Smooth muscle cell (in vitro differentiated cells): Measurements from ENCODE around the gene BPIFB6. TPM values are rescaled to one million over a fixed set of nuclear protein-coding genes. Genes with fewer than 3 reads are reported as not detected.

Experiments
- DNase-seq: peaks from one replicate; lab custom pipeline; 2025; ENCODE audit not compliant: unreplicated experiment; lab: John Stamatoyannopoulos, UW
- H2AFZ ChIP-seq: fragments of 200-600 bp; sonication (generic); 2 replicates; pipeline ENCODE4 v1.6.0; 2016; ENCODE audit warnings: antibody characterized with exemption, low read depth, mild to moderate bottlenecking
- H3F3A ChIP-seq: fragments of 200-600 bp; sonication (generic); 2 replicates; pipeline ENCODE4 v1.6.0; 2017; ENCODE audit warnings: antibody characterized with exemption, low read depth
- H3K27ac ChIP-seq: fragments of 200-600 bp; sonication (generic); 2 replicates; pipeline ENCODE4 v1.5.1; 2016; ENCODE audit warnings: low read depth, mild to moderate bottlenecking
- H3K27me3 ChIP-seq: fragments of 200-600 bp; sonication (generic); 2 replicates; pipeline ENCODE4 v1.6.1; 2016; ENCODE audit warnings: low read depth, mild to moderate bottlenecking
- H3K36me3 ChIP-seq: fragments of 200-600 bp; sonication (generic); 2 replicates; pipeline ENCODE4 v1.5.1; 2016; ENCODE audit warnings: low read depth
- H3K4me1 ChIP-seq: fragments of 200-600 bp; sonication (generic); 2 replicates; pipeline ENCODE4 v1.5.1; 2016; ENCODE audit warnings: low read depth
- H3K4me2 ChIP-seq: fragments of 200-600 bp; sonication (generic); 2 replicates; pipeline ENCODE4 v1.6.0; 2016; ENCODE audit warnings: mild to moderate bottlenecking
- H3K4me3 ChIP-seq: fragments of 200-600 bp; sonication (generic); 2 replicates; pipeline ENCODE4 v1.5.1; 2016; ENCODE audit warnings: mild to moderate bottlenecking
- H3K79me2 ChIP-seq: fragments of 200-600 bp; sonication (generic); 2 replicates; pipeline ENCODE4 v1.6.0; 2016; ENCODE audit warnings: low read depth, mild to moderate bottlenecking
- H3K9ac ChIP-seq: fragments of 200-600 bp; sonication (generic); 2 replicates; pipeline ENCODE4 v1.6.0; 2016; ENCODE audit warnings: low read depth
- H3K9me3 ChIP-seq: fragments of 200-600 bp; sonication (generic); replicated peaks from 2 replicates; pipeline ENCODE4 v1.5.1; 2016; ENCODE audit warnings: low read depth
- H4K20me1 ChIP-seq: fragments of 200-600 bp; sonication (generic); 2 replicates; pipeline ENCODE4 v1.6.0; 2016; ENCODE audit warnings: low read depth
- WGBS: methylation state at CpG from one replicate; pipeline ENCODE4 v1.1.7; 2016; ENCODE audit warnings: low lambda C conversion rate; 5-methylcytosine and 5-hydroxymethylcytosine counted together
- polyA plus RNA-seq: library from polyadenylated mRNA; unstranded; fragments of >200 nt; fragmentation: Nextera tagmentation; extraction: Ambion mirVana; gene quantifications from 2 replicates; pipeline ENCODE4 v1.2.1, GENCODE V29; 2016
- total RNA-seq: library from RNA; depleted of rRNA; stranded (reverse); fragments of >200 nt; gene quantifications from 2 replicates; pipeline ENCODE4 v1.2.3, GENCODE V29; 2014
- TF ChIP-seq, protein P1 (sequence below): fragments of 200-600 bp; sonication (generic); IDR thresholded peaks from 2 replicates; pipeline ENCODE4 v1.5.1; 2017; ENCODE audit warnings: borderline replicate concordance, mild to moderate bottlenecking, antibody characterized with exemption; ENCODE audit not compliant: insufficient read depth, poor library complexity, severe bottlenecking

Gene BPIFB6
- total and polyA plus RNA-seq, 2 experiments from 2014 or later, result not detected

DNA sequence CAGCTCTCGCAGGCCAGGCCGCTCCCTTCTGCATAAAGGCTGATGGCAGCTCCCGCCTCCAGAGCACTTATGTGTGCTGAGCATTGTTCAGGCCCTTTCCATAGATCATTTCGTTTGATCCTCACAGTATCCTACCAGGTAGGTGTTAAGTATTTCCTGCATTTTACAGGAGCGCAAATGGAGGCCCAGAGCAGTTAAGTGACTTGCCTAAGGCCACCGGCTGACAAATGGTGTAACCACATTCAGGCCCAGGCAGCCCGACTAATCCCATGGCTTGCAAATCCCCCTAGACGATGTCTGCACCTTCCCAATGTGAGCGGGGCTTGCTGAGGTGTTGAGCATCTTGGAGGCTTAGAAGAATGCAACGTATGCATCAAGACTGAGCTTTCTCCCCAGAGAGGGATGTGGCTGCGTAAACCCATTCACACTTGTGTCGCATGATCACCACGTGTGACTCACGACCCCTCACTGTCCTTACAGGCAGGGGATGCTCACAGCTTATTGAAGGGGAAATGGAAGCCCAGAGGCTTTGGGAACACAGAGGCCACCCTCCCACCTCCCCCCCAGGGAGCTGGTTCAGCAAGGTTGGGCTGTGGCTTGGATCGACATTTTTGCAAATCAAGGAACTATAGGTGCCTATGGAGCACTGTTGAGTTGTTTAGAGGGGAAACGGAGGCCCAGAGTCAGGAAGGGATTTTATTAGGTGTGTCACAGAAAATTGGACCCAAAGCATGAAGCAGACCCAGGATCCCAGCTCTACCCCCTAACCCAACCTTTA, 16.9 kb upstream of the BPIFB6 start:
- Histone ChIP-seq H3K27ac (no peak overlapping the region), H3F3A (no peaks in the 10 kb centered on the region), H3K9ac (no peak overlapping the region), H3K36me3 (no peaks in the 10 kb centered on the region), H3K4me3 (no peak overlapping the region), H3K79me2 (no peaks in the 10 kb centered on the region), H3K27me3 (peaks cover 34% of the 10 kb centered on the region), H4K20me1 (no peaks in the 10 kb centered on the region), H2AFZ (no peak overlapping the region), H3K9me3 (no peaks in the 10 kb centered on the region), H3K4me1 (no peaks in the 10 kb centered on the region), H3K4me2 (no peak overlapping the region)
- TF ChIP-seq, protein P1, sequence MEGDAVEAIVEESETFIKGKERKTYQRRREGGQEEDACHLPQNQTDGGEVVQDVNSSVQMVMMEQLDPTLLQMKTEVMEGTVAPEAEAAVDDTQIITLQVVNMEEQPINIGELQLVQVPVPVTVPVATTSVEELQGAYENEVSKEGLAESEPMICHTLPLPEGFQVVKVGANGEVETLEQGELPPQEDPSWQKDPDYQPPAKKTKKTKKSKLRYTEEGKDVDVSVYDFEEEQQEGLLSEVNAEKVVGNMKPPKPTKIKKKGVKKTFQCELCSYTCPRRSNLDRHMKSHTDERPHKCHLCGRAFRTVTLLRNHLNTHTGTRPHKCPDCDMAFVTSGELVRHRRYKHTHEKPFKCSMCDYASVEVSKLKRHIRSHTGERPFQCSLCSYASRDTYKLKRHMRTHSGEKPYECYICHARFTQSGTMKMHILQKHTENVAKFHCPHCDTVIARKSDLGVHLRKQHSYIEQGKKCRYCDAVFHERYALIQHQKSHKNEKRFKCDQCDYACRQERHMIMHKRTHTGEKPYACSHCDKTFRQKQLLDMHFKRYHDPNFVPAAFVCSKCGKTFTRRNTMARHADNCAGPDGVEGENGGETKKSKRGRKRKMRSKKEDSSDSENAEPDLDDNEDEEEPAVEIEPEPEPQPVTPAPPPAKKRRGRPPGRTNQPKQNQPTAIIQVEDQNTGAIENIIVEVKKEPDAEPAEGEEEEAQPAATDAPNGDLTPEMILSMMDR, result no peak
- WGBS, result 37% methylated on average over 16 of the region's 16 CpGs
- DNase-seq, result no peak

DNA sequence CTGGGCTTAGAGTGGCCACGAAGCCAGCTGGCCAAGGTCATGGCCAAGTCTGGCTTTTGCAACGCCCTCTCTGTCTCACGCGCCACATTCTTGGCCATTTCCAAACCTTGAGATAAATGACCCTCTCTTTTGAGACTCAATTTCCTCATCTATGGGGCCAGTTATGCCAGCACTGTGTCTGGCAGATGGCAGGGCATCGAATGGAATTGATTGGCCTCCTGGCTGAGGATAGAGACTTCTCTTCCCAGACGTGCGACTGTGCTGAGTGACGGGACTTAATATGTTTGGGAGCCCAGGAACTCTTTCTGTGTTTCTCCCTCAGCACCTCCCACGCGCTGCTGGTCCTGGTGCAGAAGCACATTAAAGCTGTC, 16.3 kb upstream of the BPIFB6 start:
- no peaks in the 10 kb centered on the region for H3F3A ChIP-seq
- H3K27ac ChIP-seq, result no peak overlapping the region
- no peak overlapping the region for H3K9ac ChIP-seq
- no peaks in the 10 kb centered on the region for H3K9me3 ChIP-seq
- TF ChIP-seq, protein P1, result no peak
- H3K4me3 ChIP-seq, result no peak overlapping the region
- H3K4me1 ChIP-seq, result no peaks in the 10 kb centered on the region
- H2AFZ ChIP-seq, result no peak overlapping the region
- WGBS, result 73% methylated on average over 10 of the region's 10 CpGs
- no peak for DNase-seq
- no peaks in the 10 kb centered on the region for H3K36me3 ChIP-seq
- no peaks in the 10 kb centered on the region for H3K79me2 ChIP-seq
- no peaks in the 10 kb centered on the region for H4K20me1 ChIP-seq
- peaks cover 34% of the 10 kb centered on the region for H3K27me3 ChIP-seq
- no peak overlapping the region for H3K4me2 ChIP-seq

DNA sequence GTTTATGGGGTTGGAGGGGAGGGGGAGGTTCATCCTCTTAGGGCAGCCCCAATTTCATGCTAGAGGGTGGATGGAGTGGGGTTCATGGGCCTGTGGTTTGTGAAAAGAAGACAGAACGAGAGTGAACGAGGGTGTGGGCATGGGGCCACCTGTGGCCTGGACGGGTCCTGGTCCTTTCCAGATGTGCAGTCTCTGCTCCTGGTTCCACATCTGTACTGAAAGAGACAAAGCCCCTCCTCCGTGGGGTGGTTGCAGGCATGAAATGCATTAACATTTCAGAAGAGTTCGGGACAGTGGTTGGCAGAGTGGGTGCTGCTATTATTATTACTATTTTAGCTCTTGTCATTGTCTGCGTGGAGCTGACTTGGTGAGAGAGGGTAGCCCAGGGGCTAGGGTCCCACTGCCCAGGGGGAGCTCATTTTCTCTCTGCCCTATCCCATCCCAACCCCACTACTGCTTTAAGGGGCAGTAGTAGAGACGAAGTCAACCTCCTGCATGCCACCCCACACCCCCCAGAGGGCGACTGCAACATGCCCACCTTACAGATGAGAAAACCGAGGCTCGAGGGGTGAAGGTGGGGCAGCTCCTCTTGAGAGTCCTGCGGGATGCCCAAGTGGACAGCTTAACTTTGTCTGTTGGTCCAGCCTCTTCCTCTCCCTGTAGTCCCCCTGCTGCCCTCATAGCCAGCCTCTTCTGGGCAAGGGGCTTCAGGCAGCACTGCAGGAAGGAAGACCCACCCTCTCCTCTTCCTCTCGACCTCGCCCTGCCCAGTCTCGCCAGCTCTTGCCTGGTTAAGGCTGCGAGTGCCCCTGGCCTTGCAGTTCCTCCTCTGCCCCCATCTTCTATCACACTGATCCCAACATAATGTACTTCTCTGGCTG, 15.5 kb upstream of the BPIFB6 start:
- Histone ChIP-seq H3K79me2 (no peaks in the 10 kb centered on the region), H2AFZ (no peak overlapping the region), H3K4me1 (no peaks in the 10 kb centered on the region), H3K27me3 (peaks cover 34% of the 10 kb centered on the region), H3K9ac (no peak overlapping the region), H3K4me3 (no peak overlapping the region), H3K4me2 (no peak overlapping the region), H3K27ac (no peak overlapping the region), H4K20me1 (no peaks in the 10 kb centered on the region), H3F3A (no peaks in the 10 kb centered on the region), H3K36me3 (no peaks in the 10 kb centered on the region), H3K9me3 (no peaks in the 10 kb centered on the region)
- no peak for DNase-seq
- TF ChIP-seq, protein P1, result no peak
- 87% methylated on average over 15 of the region's 15 CpGs for WGBS
